Measurements from ENCODE around the gene C2. TPM values are rescaled to one million over a fixed set of nuclear protein-coding genes. Genes with fewer than 3 reads are reported as not detected.

The C2 gene
- total RNA-seq, 3 donors from 2014 or later = 5.5 to 33.7 (median 17.9) TPM

GRCh38 chr6:31880616-31881015, 46.9 kb upstream of the C2 start:
- TF ChIP-seq, protein P1, sequence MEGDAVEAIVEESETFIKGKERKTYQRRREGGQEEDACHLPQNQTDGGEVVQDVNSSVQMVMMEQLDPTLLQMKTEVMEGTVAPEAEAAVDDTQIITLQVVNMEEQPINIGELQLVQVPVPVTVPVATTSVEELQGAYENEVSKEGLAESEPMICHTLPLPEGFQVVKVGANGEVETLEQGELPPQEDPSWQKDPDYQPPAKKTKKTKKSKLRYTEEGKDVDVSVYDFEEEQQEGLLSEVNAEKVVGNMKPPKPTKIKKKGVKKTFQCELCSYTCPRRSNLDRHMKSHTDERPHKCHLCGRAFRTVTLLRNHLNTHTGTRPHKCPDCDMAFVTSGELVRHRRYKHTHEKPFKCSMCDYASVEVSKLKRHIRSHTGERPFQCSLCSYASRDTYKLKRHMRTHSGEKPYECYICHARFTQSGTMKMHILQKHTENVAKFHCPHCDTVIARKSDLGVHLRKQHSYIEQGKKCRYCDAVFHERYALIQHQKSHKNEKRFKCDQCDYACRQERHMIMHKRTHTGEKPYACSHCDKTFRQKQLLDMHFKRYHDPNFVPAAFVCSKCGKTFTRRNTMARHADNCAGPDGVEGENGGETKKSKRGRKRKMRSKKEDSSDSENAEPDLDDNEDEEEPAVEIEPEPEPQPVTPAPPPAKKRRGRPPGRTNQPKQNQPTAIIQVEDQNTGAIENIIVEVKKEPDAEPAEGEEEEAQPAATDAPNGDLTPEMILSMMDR (IDR thresholded peaks at IDR 0.05) = no peak
- H3K36me3 ChIP-seq (ENCODE audit: low read depth) = peaks cover 8% of the 10 kb centered on the region
- DNase-seq = no peak
- peaks cover 20% of the 10 kb centered on the region for H3K4me1 ChIP-seq (ENCODE audit: low read depth)
- no peak overlapping the region for H3K4me3 ChIP-seq
- no peak for ATAC-seq
- intact Hi-C loops (cut with DNase I, micrococcal nuclease) = no loop called here
- H3K9me3 ChIP-seq = no peaks in the 10 kb centered on the region

- intact Hi-C loops (cut with DNase I, micrococcal nuclease) = no loop called here
- peaks cover 8% of the 10 kb centered on the region for H3K36me3 ChIP-seq (ENCODE audit: low read depth)
- DNase-seq = no peak
Measured at GRCh38 chr6:31881136-31881859, 46.2 kb upstream of the C2 start.

DNA sequence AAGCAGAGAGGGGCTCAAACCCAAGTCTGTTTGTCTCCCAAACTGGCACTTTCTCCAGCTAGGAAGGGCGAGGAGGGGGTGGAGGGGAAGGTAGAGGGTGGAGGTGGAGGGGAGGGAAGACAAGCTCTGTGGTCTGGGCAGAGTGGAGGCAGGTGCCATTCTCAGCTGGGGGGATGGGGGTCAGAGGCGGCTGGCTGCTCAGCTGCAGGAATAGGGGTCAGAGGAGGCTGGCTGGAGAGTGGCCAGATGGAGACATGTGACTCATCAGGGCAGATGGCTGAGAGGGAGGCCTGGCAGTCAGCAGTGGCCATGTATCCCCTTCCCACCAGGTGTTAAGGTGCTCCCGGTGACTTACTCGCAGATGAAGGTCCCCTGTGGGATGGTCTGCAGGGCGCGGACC, 45.2 kb upstream of the C2 start:
- DNase-seq (no peak), ATAC-seq (no peak)
- peaks cover 8% of the 10 kb centered on the region for H3K4me1 ChIP-seq (ENCODE audit: low read depth)
- TF ChIP-seq, protein P1 (IDR thresholded peaks at IDR 0.05) = no peak
- H3K9me3 ChIP-seq = no peaks in the 10 kb centered on the region
- peaks cover 8% of the 10 kb centered on the region for H3K36me3 ChIP-seq (ENCODE audit: low read depth)
- intact Hi-C loops (cut with DNase I, micrococcal nuclease) = no loop called here
- no peak overlapping the region for H3K4me3 ChIP-seq

More at GRCh38 chr6:31881136-31881859, 46.2 kb upstream of the C2 start:
- TF ChIP-seq, protein P1 (IDR thresholded peaks at IDR 0.05) = no peak
- no peaks in the 10 kb centered on the region for H3K9me3 ChIP-seq
- peaks cover 14% of the 10 kb centered on the region for H3K4me1 ChIP-seq (ENCODE audit: low read depth)
- H3K4me3 ChIP-seq = no peak overlapping the region
- ATAC-seq = no peak

- Histone ChIP-seq H3K9me3 (no peaks in the 10 kb centered on the region), H3K4me1 (ENCODE audit: low read depth) (peaks cover 8% of the 10 kb centered on the region), H3K4me3 (no peak overlapping the region), H3K36me3 (ENCODE audit: low read depth) (peaks cover 8% of the 10 kb centered on the region)
- DNase-seq = no peak
- TF ChIP-seq, protein P1 (IDR thresholded peaks at IDR 0.05) = no peak
- intact Hi-C loops (cut with DNase I, micrococcal nuclease) = no loop called here
- ATAC-seq = no peak
Measured at GRCh38 chr6:31883676-31884075, 43.8 kb upstream of the C2 start.

GRCh38 chr6:31884528-31885035, 42.9 kb upstream of the C2 start:
- no peak for ATAC-seq
- intact Hi-C loops (cut with DNase I, micrococcal nuclease) = no loop called here
- no peak for DNase-seq
- H3K4me3 ChIP-seq = no peak overlapping the region
- peaks cover 8% of the 10 kb centered on the region for H3K36me3 ChIP-seq (ENCODE audit: low read depth)
- TF ChIP-seq, protein P1 (IDR thresholded peaks at IDR 0.05) = no peak
- H3K9me3 ChIP-seq = no peaks in the 10 kb centered on the region
- peaks cover 3% of the 10 kb centered on the region for H3K4me1 ChIP-seq (ENCODE audit: low read depth)
